Hindlimb muscle (tissue), 1 donor: ENCODE data around the gene IZUMO1. TPM values are rescaled to one million over a fixed set of nuclear protein-coding genes. Genes with fewer than 3 reads are reported as not detected.
"Not testable (repeated sequence)": the region's sequence is repeated elsewhere in the genome, so short reads cannot be mapped to it uniquely, and the experiment has no call there.

Experiments
- DNase-seq: peaks from one replicate; pipeline ENCODE4 v3.0.0-alpha.2; 2013
- polyA plus RNA-seq: library from polyadenylated mRNA; unstranded; fragments of 120-200 nt; gene quantifications from one replicate; pipeline ENCODE4 v1.2.1, GENCODE V29; 2013; ENCODE audit not compliant: insufficient read length

Gene IZUMO1
- polyA plus RNA-seq, 1 donor, result 0.96 TPM

DNA sequence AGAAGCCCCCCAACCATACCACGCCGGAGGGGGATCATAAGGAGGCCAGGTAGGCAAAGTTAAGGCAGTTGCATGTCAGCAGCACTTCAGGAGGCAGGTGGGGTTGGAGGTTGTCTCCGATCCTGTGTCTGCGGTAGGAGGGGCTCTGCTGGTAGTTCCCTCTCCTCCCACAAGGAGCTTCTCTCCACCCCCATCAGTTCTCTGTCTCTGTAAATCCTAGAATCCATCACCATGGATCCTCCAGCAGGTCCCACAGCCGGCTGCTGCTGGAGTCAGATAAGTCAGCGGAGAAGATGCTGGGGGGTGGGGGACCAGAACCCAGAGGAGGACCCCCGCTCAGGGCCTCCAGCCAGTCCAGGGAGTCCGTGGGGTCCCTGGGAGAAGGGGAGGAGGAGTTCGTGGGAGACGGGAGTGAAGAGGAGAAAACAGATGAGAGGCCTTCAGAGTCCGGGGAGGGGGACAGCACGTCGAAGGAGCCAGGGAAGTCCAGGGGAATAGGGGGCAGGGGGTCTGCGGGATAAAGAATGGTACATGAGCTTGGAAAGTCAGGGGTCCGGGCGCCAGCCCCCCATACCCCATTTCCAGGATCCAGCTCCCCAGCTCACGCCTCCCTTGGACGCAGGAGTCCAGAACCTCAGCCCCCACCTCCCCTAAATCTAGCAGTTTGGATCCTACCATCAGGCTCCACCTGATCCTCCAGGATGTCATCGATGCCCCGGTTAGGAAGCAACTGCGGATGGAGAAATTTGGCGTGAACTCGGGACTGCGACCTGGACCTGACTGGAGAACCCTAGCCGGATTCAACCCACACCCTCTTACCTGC, 33.5 kb downstream of the IZUMO1 start:
- DNase-seq, result no peak

DNA sequence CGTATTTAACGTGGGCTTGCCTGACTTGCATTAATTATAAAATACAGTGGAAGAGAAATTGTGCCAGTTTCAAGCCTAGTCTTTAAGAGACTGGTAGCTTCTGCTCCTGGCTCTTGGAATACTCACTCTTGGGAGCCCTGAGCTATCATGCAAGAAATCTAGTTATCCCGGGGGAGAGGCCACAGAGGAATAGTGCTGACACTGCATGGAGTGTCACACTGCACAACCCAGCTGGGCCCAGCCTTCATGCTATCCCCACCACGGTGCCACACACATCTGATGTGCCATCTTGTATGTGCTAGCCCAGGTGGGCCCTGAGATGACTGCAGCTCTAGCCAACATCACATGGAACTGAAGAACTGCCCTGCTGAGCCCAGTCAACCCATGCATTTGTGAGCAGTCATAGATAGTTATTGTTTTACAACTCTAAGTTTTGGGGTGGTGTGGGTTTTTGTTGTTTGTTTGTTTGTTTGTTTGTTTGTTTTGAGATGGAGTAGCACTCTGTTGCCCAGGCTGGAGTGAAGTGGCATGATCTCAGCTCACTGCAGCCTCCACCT, 35.5 kb downstream of the IZUMO1 start:
- DNase-seq, result no peak

DNA sequence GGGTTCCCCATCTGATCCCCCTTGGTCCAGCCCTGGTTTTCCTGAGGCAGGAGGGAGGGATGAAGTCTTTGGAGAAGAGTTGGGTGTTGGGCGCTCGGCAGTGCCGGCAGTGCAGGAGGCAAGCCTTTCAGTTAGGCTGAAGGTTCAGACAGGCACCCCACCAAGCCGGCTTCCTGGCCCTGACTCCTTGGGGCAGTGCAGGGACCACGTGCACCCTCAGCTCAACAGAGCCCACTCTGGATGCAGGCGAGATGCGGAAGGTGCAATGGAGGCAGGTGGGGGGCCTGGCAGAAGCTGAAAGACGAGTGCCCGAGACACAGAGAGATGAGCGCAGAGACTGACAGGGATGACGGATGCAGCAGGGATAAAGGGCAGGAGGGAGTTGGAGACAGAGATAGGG, 38.2 kb downstream of the IZUMO1 start:
- no peak for DNase-seq

DNA sequence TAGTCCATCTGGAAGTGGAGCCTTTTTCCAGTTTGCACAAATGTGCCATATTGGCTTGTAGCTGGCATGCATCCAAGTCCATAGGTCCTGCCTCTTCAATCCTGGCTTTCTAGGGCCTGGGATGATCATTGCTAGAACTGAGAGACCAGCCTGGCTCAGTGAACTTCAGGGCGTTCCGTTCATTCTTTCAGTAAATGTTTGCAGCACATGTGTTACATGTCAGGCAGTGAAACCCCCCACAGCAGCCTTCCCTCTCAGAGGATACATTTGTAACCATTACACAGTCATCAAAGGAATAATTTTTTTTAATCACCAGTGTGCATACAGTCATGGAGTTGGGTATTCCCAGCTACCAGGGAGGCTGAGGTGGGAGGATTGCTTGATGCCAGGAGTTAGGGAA, 41.3 kb downstream of the IZUMO1 start:
- no peak for DNase-seq

DNA sequence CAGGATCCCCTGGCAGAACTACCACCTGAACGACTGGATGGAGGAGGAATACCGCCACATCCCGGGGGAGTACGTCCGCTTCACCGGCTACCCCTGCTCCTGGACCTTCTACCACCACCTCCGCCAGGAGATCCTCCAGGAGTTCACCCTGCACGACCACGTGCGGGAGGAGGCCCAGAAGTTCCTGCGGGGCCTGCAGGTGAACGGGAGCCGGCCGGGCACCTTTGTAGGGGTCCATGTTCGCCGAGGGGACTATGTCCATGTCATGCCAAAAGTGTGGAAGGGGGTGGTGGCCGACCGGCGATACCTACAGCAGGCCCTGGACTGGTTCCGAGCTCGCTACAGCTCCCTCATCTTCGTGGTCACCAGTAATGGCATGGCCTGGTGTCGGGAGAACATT, 43.4 kb downstream of the IZUMO1 start:
- DNase-seq, result no peak

DNA sequence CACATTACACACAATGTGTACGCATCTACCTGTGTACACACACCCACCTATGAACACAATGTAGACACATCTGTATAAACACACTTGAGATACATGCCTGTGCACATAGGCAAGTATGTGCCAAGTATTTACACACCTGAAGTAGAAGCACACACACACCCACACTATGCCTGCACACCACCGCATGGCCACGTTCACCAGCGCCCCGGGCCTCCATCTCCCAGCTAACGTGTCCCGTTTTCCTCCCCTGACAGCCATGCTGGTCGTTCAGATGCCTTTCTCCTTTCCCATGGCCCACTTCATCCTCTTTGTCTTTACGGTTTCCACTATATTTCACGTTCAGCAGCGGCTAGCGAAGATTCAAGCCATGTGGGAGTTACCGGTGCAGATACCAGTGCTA, 44.0 kb downstream of the IZUMO1 start:
- no peak for DNase-seq

DNA sequence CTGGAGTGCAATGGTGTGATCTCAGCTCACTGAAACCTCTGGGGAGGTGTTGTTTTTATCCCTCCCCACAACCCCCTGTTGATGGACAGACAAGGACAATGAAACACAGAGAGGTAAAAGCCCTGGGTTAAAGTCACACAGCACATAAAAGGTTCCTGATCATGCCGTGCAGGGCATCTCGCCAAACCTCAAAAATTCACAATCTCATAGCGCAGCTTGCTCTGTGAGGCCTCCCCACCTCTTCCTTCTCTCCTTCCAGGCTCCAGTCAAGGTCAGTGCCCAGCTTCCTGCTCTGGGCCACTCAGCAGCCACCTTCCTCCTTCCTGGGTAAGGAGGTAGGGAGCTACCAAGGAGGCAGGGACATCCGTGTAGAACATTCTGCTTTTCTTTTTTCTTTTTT, 48.7 kb downstream of the IZUMO1 start:
- DNase-seq, result no peak

DNA sequence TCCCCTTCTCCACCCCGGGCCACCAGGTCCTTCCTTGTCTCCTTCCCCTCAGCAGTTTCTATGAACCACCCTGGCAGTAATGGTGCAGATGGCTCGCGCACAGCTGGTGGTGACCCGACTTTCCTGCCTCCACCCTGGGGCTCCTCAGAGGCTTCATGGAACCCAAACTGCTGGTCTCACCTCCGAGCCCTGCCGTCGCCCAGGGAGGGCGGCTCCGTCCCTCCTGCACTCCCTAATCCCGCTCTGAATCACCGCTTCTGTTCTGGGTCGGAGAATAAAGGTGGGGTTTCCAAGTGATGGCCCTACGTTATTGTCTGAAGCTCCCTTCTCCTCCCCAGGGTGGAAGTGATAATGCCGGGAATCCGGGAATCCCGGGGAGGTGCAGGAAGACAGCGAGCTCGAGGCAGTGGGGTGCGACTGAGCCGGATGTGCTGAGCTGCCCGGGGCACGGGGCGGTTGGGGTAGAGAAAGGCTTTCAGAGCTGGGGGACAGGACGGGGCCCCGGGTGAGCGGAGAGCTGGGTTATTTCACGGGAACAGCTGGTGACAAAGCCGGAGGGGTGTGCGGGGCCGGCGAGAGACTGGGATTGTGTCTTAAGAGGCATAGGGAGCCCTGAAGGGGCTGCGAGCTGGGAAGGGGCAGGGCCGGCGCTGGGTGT, 50.2 kb downstream of the IZUMO1 start:
- no peak for DNase-seq

DNA sequence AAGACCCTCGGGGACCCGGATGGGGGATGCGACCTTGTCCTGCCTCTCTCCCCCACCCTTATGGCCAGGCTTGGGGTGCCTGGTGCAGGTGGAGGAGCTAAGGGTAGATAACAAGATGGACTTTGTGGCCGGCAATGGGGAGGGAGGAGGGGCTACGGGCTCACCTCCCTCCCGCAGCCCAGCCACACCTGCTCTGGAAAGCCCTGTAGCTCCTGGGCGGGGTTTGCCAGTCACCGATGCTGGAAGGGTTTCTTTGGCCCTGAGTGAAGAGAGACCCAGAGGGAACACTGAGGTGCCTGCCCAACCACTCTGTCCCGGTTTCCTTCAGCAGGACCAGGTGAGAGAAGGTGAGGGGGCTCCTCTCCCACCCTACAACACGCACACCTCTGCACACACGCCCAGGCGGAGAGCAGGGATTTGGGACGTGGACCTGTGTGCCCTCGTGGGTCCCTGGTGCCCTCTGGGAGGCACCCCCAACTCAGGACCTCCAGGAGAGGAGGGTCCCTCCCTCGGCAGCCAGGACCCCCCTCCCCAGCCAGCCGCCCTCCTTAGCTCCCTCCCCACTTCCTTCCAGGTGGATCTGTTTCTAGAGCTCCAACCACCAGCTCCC, 50.9 kb downstream of the IZUMO1 start, which contains the start of gene FUT2:
TSS of gene FUT2 (plus strand) at position 229 of the 610 bp plus-strand sequence. CDS start 6,986 bp downstream, outside the sequence.
- no peak for DNase-seq

DNA sequence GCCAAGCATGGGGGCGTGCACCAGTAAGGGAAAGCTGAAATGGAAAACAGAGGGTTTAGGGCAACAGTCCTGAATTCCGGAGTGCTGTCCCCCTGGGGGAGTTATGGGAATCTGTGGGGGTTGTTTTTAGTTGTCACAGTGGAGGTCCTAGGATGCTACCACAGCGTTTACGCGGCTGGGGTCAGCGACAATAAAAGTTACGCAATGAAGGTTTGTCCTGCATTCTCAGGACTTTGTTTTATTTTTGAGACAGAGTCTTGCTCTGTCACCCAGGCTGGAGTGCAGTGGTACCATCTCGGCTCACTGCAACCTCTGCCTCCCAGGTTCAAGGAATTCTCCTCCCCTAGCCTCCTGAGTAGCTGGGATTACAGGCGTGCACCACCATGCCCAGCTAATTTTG, 53.1 kb downstream of the IZUMO1 start:
- not testable (repeated sequence) for DNase-seq

Other genes with a start within 250 kb of the IZUMO1 start
- gene LMTK3, start 235.1 kb downstream of the IZUMO1 start, polyA plus RNA-seq, result 0.09 TPM
- 0.32 TPM for gene SULT2B1, start 194.7 kb downstream of the IZUMO1 start, polyA plus RNA-seq
- gene SPACA4, start 140.2 kb downstream of the IZUMO1 start, polyA plus RNA-seq, result not detected
- 0.44 TPM for gene FAM83E, start 131.8 kb downstream of the IZUMO1 start, polyA plus RNA-seq
- 1,775 TPM for gene RPL18, start 127.7 kb downstream of the IZUMO1 start, polyA plus RNA-seq
- 10.7 TPM for gene SPHK2, start 127.4 kb downstream of the IZUMO1 start, polyA plus RNA-seq
- 7.9 TPM for gene DBP, start 109.5 kb downstream of the IZUMO1 start, polyA plus RNA-seq
- 7.8 TPM for gene CA11, start 100.7 kb downstream of the IZUMO1 start, polyA plus RNA-seq
- 0.72 TPM for gene NTN5, start 73.9 kb downstream of the IZUMO1 start, polyA plus RNA-seq
- 1.2 TPM for gene FUT2, start 50.9 kb downstream of the IZUMO1 start, polyA plus RNA-seq
- 192 TPM for gene MAMSTR, start 27.2 kb downstream of the IZUMO1 start, polyA plus RNA-seq
- gene RASIP1, start 6.3 kb downstream of the IZUMO1 start, polyA plus RNA-seq, result 32.8 TPM
- 1.2 TPM for gene FUT1, start 5.7 kb upstream of the IZUMO1 start, polyA plus RNA-seq
- not detected for gene FGF21, start 8.6 kb upstream of the IZUMO1 start, polyA plus RNA-seq
- 28.5 TPM for gene BCAT2, start 64.1 kb upstream of the IZUMO1 start, polyA plus RNA-seq
- gene HSD17B14, start 89.6 kb upstream of the IZUMO1 start, polyA plus RNA-seq, result 3.8 TPM
- 40.4 TPM for gene PLEKHA4, start 121.7 kb upstream of the IZUMO1 start, polyA plus RNA-seq
- gene PPP1R15A, start 125.5 kb upstream of the IZUMO1 start, polyA plus RNA-seq, result 59.4 TPM
- gene TULP2, start 151.8 kb upstream of the IZUMO1 start, polyA plus RNA-seq, result not detected
- 175 TPM for gene NUCB1, start 153.4 kb upstream of the IZUMO1 start, polyA plus RNA-seq
- gene DHDH, start 186.8 kb upstream of the IZUMO1 start, polyA plus RNA-seq, result 0.93 TPM
- 39.3 TPM for gene BAX, start 208.0 kb upstream of the IZUMO1 start, polyA plus RNA-seq
- 701 TPM for gene FTL, start 218.4 kb upstream of the IZUMO1 start, polyA plus RNA-seq
- gene GYS1, start 246.4 kb upstream of the IZUMO1 start, polyA plus RNA-seq, result 108 TPM
- gene RUVBL2, start 247.0 kb upstream of the IZUMO1 start, polyA plus RNA-seq, result 61.0 TPM